T-cell (primary cell): Measurements from ENCODE around the gene SLC38A9. TPM values are rescaled to one million over a fixed set of nuclear protein-coding genes. Genes with fewer than 3 reads are reported as not detected.

Experiments used
- ATAC-seq, 4 experiments: fragments of 200-7000 bp in 3 of 4; fragments of 150-1000 bp in 1 of 4; cut with Tn5 transposase; replicated peaks in 1 of 4; 1 replicate in 3 of 4; 2 replicates in 1 of 4; pipeline ENCODE4 v1.10.0; 2021; ENCODE audit warnings: moderate library complexity in 3 of 4, mild to moderate bottlenecking in 2 of 4, moderate number of reproducible peaks in 1 of 4
- CTCF ChIA-PET, 2 donors: fragments of 300-600 bp; sonication (Branson Sonifier 250); formaldehyde crosslinking; loops; one replicate each; lab custom pipeline; 2022; ENCODE audit warnings: antibody characterized with exemption in 2 of 2; lab: Charles Lee
- POLR2A ChIA-PET, 2 donors: fragments of 300-600 bp; sonication (Branson Sonifier 250); formaldehyde crosslinking; loops; one replicate each; lab custom pipeline; 2022; ENCODE audit warnings: antibody characterized with exemption in 2 of 2; lab: Charles Lee
- DNase-seq, 35 experiments: peaks; one replicate each; pipeline versions ENCODE4 v3.0.0 to v3.0.0-alpha.2; 2013 to 2023
- H3K27ac ChIP-seq: one replicate; pipeline ENCODE4 v1.5.1; 2013; ENCODE audit warnings: low read length
- H3K27me3 ChIP-seq, 2 experiments: replicated peaks in 1 of 2; 1 replicate in 1 of 2; 2 replicates in 1 of 2; pipeline versions ENCODE4 v1.6.1 to v1.7.0; 2013; ENCODE audit warnings: low read length in 1 of 2, mixed read lengths in 1 of 2; ENCODE audit not compliant: control insufficient read depth in 2 of 2, insufficient read depth in 2 of 2; ENCODE audit errors: extremely low read depth in 1 of 2
- H3K36me3 ChIP-seq, 2 donors: 1 replicate in 1 of 2; 2 replicates in 1 of 2; pipeline versions ENCODE4 v1.6.1 to v1.7.0; 2013; ENCODE audit warnings: low read length in 1 of 2; ENCODE audit not compliant: control insufficient read depth in 2 of 2, insufficient read depth in 1 of 2; ENCODE audit errors: extremely low read depth in 1 of 2
- H3K4me1 ChIP-seq, 2 experiments: 1 replicate in 1 of 2; 2 replicates in 1 of 2; pipeline versions ENCODE4 v1.6.1 to v1.7.0; 2013; ENCODE audit warnings: low read length in 2 of 2, mixed read lengths in 1 of 2; ENCODE audit not compliant: insufficient read depth in 2 of 2, control insufficient read depth in 1 of 2; ENCODE audit errors: extremely low read depth in 1 of 2
- H3K4me3 ChIP-seq, 2 donors: 1 replicate in 1 of 2; 2 replicates in 1 of 2; pipeline versions ENCODE4 v1.5.1 to v1.7.0; 2013; ENCODE audit warnings: mild to moderate bottlenecking in 2 of 2, low read length in 1 of 2, moderate library complexity in 1 of 2; ENCODE audit not compliant: control insufficient read depth in 1 of 2; ENCODE audit errors: extremely low read depth in 1 of 2
- H3K9me3 ChIP-seq: 2 replicates; pipeline ENCODE4 v1.7.0; 2013
- H3K27ac Mint-ChIP-seq, 2 donors: one replicate each; pipeline ENCODE4 v1.8.0; 2020 to 2021; ENCODE audit warnings: mild to moderate bottlenecking in 2 of 2, mixed read lengths in 2 of 2
- H3K27me3 Mint-ChIP-seq, 2 donors: one replicate each; pipeline ENCODE4 v1.8.0; 2021 to 2022; ENCODE audit warnings: mixed read lengths in 2 of 2
- H3K36me3 Mint-ChIP-seq: one replicate; pipeline ENCODE4 v1.8.0; 2021; ENCODE audit warnings: mixed read lengths
- H3K4me1 Mint-ChIP-seq, 3 donors: one replicate each; pipeline ENCODE4 v1.8.0; 2020 to 2022; ENCODE audit warnings: mixed read lengths in 3 of 3, mild to moderate bottlenecking in 1 of 3
- H3K4me3 Mint-ChIP-seq, 3 donors: one replicate each; pipeline ENCODE4 v1.8.0; 2020 to 2022; ENCODE audit warnings: mild to moderate bottlenecking in 3 of 3, mixed read lengths in 3 of 3, moderate library complexity in 3 of 3
- H3K9me3 Mint-ChIP-seq, 3 donors: one replicate each; pipeline ENCODE4 v1.8.0; 2020 to 2022; ENCODE audit warnings: mixed read lengths in 3 of 3
- whole genome bisulfite sequencing: methylation state at CpG from one replicate; pipeline ENCODE4 v1.1.5; 2013; ENCODE audit warnings: missing lambda C conversion rate; ENCODE audit not compliant: insufficient coverage; 5-methylcytosine and 5-hydroxymethylcytosine counted together
- total RNA-seq, 35 experiments: library from RNA in 6 of 35; stranded (reverse) in 6 of 35; fragments of 120-200 nt in 1 of 35; gene quantifications; one replicate each; pipeline versions ENCODE4 v1.2.1 to v1.2.4 and lab custom pipeline; 2013 to 2026

Gene SLC38A9
- total RNA-seq, 5 donors from 2014 or later (not counting 1 experiment from before 2014, with no cell fraction given) = 19.9 to 25.9 (median 22.2) TPM

- no peak overlapping the region for H3K27ac Mint-ChIP-seq
- peaks cover 0 to 3% (median 0%) of the 10 kb centered on the region in 3 donors for H3K9me3 Mint-ChIP-seq
- Histone ChIP-seq H3K9me3 (no peaks in the 10 kb centered on the region), H3K27me3 (no peaks in the 10 kb centered on the region), H3K36me3 (no peaks in the 10 kb centered on the region), H3K4me1 (peaks cover 6 to 17% of the 10 kb centered on the region in 2 experiments), H3K4me3 (no peak overlapping the region), H3K27ac (no peak overlapping the region)
- ATAC-seq = no peak
- DNase-seq = no peak
- CTCF ChIA-PET = no interaction called here
- no peak overlapping the region for H3K4me3 Mint-ChIP-seq
- no peaks in the 10 kb centered on the region for H3K36me3 Mint-ChIP-seq
- 86% methylated on average over 1 of the region's 3 CpGs for WGBS
- peaks cover 8 to 17% (median 16%) of the 10 kb centered on the region in 3 donors for H3K4me1 Mint-ChIP-seq
- H3K27me3 Mint-ChIP-seq = no peaks in the 10 kb centered on the region
- POLR2A ChIA-PET = no interaction called here
Observed at GRCh38 chr5:55593115-55593472, 119.0 kb downstream of the SLC38A9 start.

- no peaks in the 10 kb centered on the region for H3K27me3 Mint-ChIP-seq
- peaks cover 0 to 3% (median 0%) of the 10 kb centered on the region in 3 donors for H3K9me3 Mint-ChIP-seq
- no peak overlapping the region for H3K4me3 ChIP-seq
- DNase-seq (no peak), ATAC-seq (no peak)
- ChIA-PET CTCF (no interaction called here), POLR2A (no interaction called here)
- H3K27ac ChIP-seq = no peak overlapping the region
- H3K27ac Mint-ChIP-seq = no peak overlapping the region
- no CpG with 5 or more reads among the region's 5 CpGs for WGBS
- H3K36me3 ChIP-seq = no peaks in the 10 kb centered on the region
- no peak overlapping the region for H3K4me3 Mint-ChIP-seq
- H3K27me3 ChIP-seq = no peaks in the 10 kb centered on the region
- no peaks in the 10 kb centered on the region for H3K9me3 ChIP-seq
- H3K4me1 ChIP-seq = peaks cover 6 to 16% of the 10 kb centered on the region in 2 experiments
- H3K4me1 Mint-ChIP-seq = peaks cover 8 to 17% (median 16%) of the 10 kb centered on the region in 3 donors
- no peaks in the 10 kb centered on the region for H3K36me3 Mint-ChIP-seq
Observed at GRCh38 chr5:55592388-55593114, 119.6 kb downstream of the SLC38A9 start.

GRCh38 chr5:55591686-55592085 is 120.4 kb downstream of the SLC38A9 start:
- ChIA-PET CTCF (no interaction called here), POLR2A (interaction anchor here (0.7 kb wide), 2 partner anchors 56 to 1210 kb away, joined by 3 to 4 read pairs; no protein-coding TSS in a partner anchor)
- DNase-seq = no peak
- H3K9me3 Mint-ChIP-seq = peaks cover 0 to 3% (median 0%) of the 10 kb centered on the region in 3 donors
- peaks cover 8 to 17% (median 16%) of the 10 kb centered on the region in 3 donors for H3K4me1 Mint-ChIP-seq
- no peaks in the 10 kb centered on the region for H3K9me3 ChIP-seq
- H3K36me3 Mint-ChIP-seq = no peaks in the 10 kb centered on the region
- H3K27me3 Mint-ChIP-seq = no peaks in the 10 kb centered on the region
- H3K27me3 ChIP-seq = no peaks in the 10 kb centered on the region
- H3K36me3 ChIP-seq = no peaks in the 10 kb centered on the region
- no peak overlapping the region for H3K4me3 Mint-ChIP-seq
- ATAC-seq = no peak
- H3K27ac Mint-ChIP-seq = no peak overlapping the region
- H3K27ac ChIP-seq = no peak overlapping the region
- H3K4me1 ChIP-seq = peaks cover 6 to 14% of the 10 kb centered on the region in 2 experiments
- no peak overlapping the region for H3K4me3 ChIP-seq
- no CpG with 5 or more reads among the region's 4 CpGs for WGBS

- H3K9me3 Mint-ChIP-seq = no peaks in the 10 kb centered on the region
- H3K27ac ChIP-seq = no peak overlapping the region
- no peaks in the 10 kb centered on the region for H3K36me3 Mint-ChIP-seq
- peaks cover 5 to 6% of the 10 kb centered on the region in 2 experiments for H3K4me1 ChIP-seq
- H3K4me3 ChIP-seq = no peak overlapping the region
- H3K27me3 Mint-ChIP-seq = no peaks in the 10 kb centered on the region
- no peaks in the 10 kb centered on the region for H3K9me3 ChIP-seq
- no peaks in the 10 kb centered on the region for H3K27me3 ChIP-seq
- H3K4me3 Mint-ChIP-seq = no peak overlapping the region
- H3K4me1 Mint-ChIP-seq = peaks cover 13 to 15% (median 14%) of the 10 kb centered on the region in 3 donors
- 67% methylated on average over 1 of the region's 1 CpG for WGBS
- CTCF ChIA-PET = no interaction called here
- POLR2A ChIA-PET = no interaction called here
- ATAC-seq (no peak), DNase-seq (no peak)
- H3K36me3 ChIP-seq = no peaks in the 10 kb centered on the region
- H3K27ac Mint-ChIP-seq = no peak overlapping the region
Observed at GRCh38 chr5:55585206-55585610, 126.9 kb downstream of the SLC38A9 start.

GRCh38 chr5:55584398-55585205 is 127.5 kb downstream of the SLC38A9 start:
- H3K27me3 ChIP-seq = no peaks in the 10 kb centered on the region
- Mint-ChIP-seq H3K27ac (no peak overlapping the region), H3K9me3 (no peaks in the 10 kb centered on the region), H3K36me3 (no peaks in the 10 kb centered on the region), H3K27me3 (no peaks in the 10 kb centered on the region), H3K4me3 (no peak overlapping the region), H3K4me1 (peaks cover 12 to 14% (median 13%) of the 10 kb centered on the region in 3 donors)
- ChIA-PET CTCF (no interaction called here), POLR2A (no interaction called here)
- H3K4me1 ChIP-seq = peaks cover 5 to 6% of the 10 kb centered on the region in 2 experiments
- no CpG with 5 or more reads among the region's 3 CpGs for whole genome bisulfite sequencing
- H3K4me3 ChIP-seq = no peak overlapping the region
- no peak overlapping the region for H3K27ac ChIP-seq
- ATAC-seq (no peak), DNase-seq (no peak)
- no peaks in the 10 kb centered on the region for H3K36me3 ChIP-seq
- H3K9me3 ChIP-seq = no peaks in the 10 kb centered on the region

- WGBS = no CpG with 5 or more reads among the region's 9 CpGs
- Histone ChIP-seq H3K27me3 (no peaks in the 10 kb centered on the region), H3K27ac (no peak overlapping the region), H3K4me3 (no peak overlapping the region), H3K9me3 (no peaks in the 10 kb centered on the region), H3K36me3 (no peaks in the 10 kb centered on the region), H3K4me1 (peaks cover 5 to 6% of the 10 kb centered on the region in 2 experiments)
- ChIA-PET POLR2A (interaction anchor here in 1 of 2 donors (0.7 kb wide), 1 partner anchor 11 kb away, joined by 10 read pairs; no protein-coding TSS in a partner anchor), CTCF (no interaction called here)
- no peak for ATAC-seq
- H3K36me3 Mint-ChIP-seq = no peaks in the 10 kb centered on the region
- no peaks in the 10 kb centered on the region for H3K9me3 Mint-ChIP-seq
- no peak for DNase-seq
- H3K4me3 Mint-ChIP-seq = no peak overlapping the region
- peaks cover 12 to 14% (median 13%) of the 10 kb centered on the region in 3 donors for H3K4me1 Mint-ChIP-seq
- H3K27me3 Mint-ChIP-seq = no peaks in the 10 kb centered on the region
- H3K27ac Mint-ChIP-seq = no peak overlapping the region
Observed at GRCh38 chr5:55583578-55583977, 128.5 kb downstream of the SLC38A9 start.
